Glutamatergic neuron (in vitro differentiated cells): ENCODE results near the gene LETM1. TPM values are rescaled to one million over a fixed set of nuclear protein-coding genes. Genes with fewer than 3 reads are reported as not detected.

Experiments used
- DNase-seq: peaks from one replicate; pipeline ENCODE4 v3.0.0; 2022
- H3K27ac Mint-ChIP-seq: one replicate; pipeline ENCODE4 v1.8.0; 2020; ENCODE audit warnings: mild to moderate bottlenecking, mixed read lengths, inconsistent platforms; ENCODE audit not compliant: unreplicated experiment
- H3K27me3 Mint-ChIP-seq: one replicate; pipeline ENCODE4 v1.8.0; 2020; ENCODE audit warnings: mild to moderate bottlenecking, moderate library complexity, mixed read lengths, inconsistent platforms; ENCODE audit not compliant: unreplicated experiment
- H3K36me3 Mint-ChIP-seq: one replicate; pipeline ENCODE4 v1.8.0; 2020; ENCODE audit warnings: mild to moderate bottlenecking, mixed read lengths, inconsistent platforms; ENCODE audit not compliant: unreplicated experiment
- H3K4me1 Mint-ChIP-seq: one replicate; pipeline ENCODE4 v1.8.0; 2020; ENCODE audit warnings: mild to moderate bottlenecking, low read depth, mixed read lengths, inconsistent platforms; ENCODE audit not compliant: unreplicated experiment
- H3K4me3 Mint-ChIP-seq: one replicate; pipeline ENCODE4 v1.8.0; 2020; ENCODE audit warnings: mild to moderate bottlenecking, mixed read lengths, inconsistent platforms; ENCODE audit not compliant: unreplicated experiment
- H3K9me3 Mint-ChIP-seq: one replicate; pipeline ENCODE4 v1.8.0; 2020; ENCODE audit warnings: mild to moderate bottlenecking, moderate library complexity, mixed read lengths, inconsistent platforms; ENCODE audit not compliant: unreplicated experiment
- total RNA-seq: library from RNA; stranded (reverse); fragmentation: NEBNext Ultra II Directional; extraction: Animal tissue kit (Norgen Biotek cat#: 25700); gene quantifications from one replicate; pipeline ENCODE4 v1.2.1, GENCODE V29; 2021; ENCODE audit not compliant: unreplicated experiment
- TF ChIP-seq, protein P1 (sequence below): fragments of 200-600 bp; sonication (generic); IDR thresholded peaks from one replicate; pipeline ENCODE4 v1.5.0; 2021; ENCODE audit not compliant: partially characterized antibody, unreplicated experiment

Gene LETM1
- total RNA-seq, 1 donor from 2014 or later: 48.5 TPM

GRCh38 chr4:1859389-1859753, 3.4 kb upstream of the LETM1 start:
- peaks cover 9% of the 10 kb centered on the region for H3K4me1 Mint-ChIP-seq
- H3K9me3 Mint-ChIP-seq: peaks cover 5% of the 10 kb centered on the region

GRCh38 chr4:1857931-1858330, 2.0 kb upstream of the LETM1 start:
- Mint-ChIP-seq H3K27me3 (peaks cover 13% of the 10 kb centered on the region), H3K4me1 (peaks cover 1% of the 10 kb centered on the region), H3K4me3 (no peak overlapping the region), H3K9me3 (peaks cover 2% of the 10 kb centered on the region), H3K27ac (no peak overlapping the region), H3K36me3 (no peaks in the 10 kb centered on the region)
- TF ChIP-seq, protein P1, sequence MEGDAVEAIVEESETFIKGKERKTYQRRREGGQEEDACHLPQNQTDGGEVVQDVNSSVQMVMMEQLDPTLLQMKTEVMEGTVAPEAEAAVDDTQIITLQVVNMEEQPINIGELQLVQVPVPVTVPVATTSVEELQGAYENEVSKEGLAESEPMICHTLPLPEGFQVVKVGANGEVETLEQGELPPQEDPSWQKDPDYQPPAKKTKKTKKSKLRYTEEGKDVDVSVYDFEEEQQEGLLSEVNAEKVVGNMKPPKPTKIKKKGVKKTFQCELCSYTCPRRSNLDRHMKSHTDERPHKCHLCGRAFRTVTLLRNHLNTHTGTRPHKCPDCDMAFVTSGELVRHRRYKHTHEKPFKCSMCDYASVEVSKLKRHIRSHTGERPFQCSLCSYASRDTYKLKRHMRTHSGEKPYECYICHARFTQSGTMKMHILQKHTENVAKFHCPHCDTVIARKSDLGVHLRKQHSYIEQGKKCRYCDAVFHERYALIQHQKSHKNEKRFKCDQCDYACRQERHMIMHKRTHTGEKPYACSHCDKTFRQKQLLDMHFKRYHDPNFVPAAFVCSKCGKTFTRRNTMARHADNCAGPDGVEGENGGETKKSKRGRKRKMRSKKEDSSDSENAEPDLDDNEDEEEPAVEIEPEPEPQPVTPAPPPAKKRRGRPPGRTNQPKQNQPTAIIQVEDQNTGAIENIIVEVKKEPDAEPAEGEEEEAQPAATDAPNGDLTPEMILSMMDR: no peak
- DNase-seq: no peak

More at GRCh38 chr4:1859389-1859753, 3.4 kb upstream of the LETM1 start:
- Mint-ChIP-seq H3K27me3 (peaks cover 19% of the 10 kb centered on the region), H3K27ac (no peak overlapping the region), H3K4me3 (no peak overlapping the region), H3K36me3 (no peaks in the 10 kb centered on the region)
- TF ChIP-seq, protein P1: no peak
- no peak for DNase-seq

DNA sequence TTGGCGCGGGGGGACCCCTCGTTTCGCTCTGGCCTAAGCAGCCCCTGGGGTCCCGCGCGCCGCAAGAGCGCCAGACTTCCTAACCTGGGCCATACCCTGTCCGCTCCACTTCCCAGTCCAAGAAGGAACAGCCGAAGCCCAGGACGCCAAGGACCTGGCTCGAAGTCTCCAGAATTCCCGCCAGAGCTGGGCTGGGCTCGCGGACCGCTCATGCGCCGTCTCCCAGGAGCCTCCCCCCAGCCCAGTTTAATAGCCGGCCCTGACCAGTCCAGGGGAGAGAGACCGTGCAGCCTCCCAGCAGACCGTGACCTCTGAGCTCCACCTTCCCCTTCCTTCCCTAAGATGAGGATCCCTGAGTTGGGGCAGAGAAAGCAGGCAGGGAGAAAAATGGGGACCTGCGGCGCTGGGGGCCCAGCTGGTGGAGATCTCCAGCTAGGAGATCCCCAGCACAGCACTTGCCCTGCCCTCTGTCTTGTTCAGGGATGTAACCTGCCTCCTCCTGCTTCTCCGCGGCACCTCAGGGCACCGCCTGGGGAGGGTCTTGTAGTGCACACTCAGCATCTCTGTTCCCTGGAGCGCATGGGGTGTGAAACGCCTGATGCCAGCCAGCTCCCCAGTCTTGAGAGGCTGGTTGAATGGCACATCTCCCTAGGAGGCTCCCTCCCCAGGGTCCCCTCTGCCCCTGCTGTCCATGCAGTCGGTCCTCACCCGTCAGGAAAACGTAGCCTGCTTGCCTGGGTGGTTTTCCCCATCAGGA, 1.2 kb upstream of the LETM1 start:
- no peaks in the 10 kb centered on the region for H3K4me1 Mint-ChIP-seq
- H3K4me3 Mint-ChIP-seq: peak overlapping the region; percentile 72
- H3K27ac Mint-ChIP-seq: no peak overlapping the region

GRCh38 chr4:1855333-1856070, 454 bp downstream of the LETM1 start:
- peaks cover 14% of the 10 kb centered on the region for H3K27me3 Mint-ChIP-seq
- H3K4me3 Mint-ChIP-seq: peak overlapping the region; percentile 84
- H3K9me3 Mint-ChIP-seq: peaks cover 2% of the 10 kb centered on the region
- TF ChIP-seq, protein P1: no peak
- DNase-seq: peak; percentile 48
- H3K27ac Mint-ChIP-seq: no peak overlapping the region
- peaks cover 2% of the 10 kb centered on the region for H3K4me1 Mint-ChIP-seq
- no peaks in the 10 kb centered on the region for H3K36me3 Mint-ChIP-seq

More for the DNA sequence above, 1.2 kb upstream of the LETM1 start:
- DNase-seq: no peak
- peaks cover 14% of the 10 kb centered on the region for H3K27me3 Mint-ChIP-seq
- TF ChIP-seq, protein P1: no peak
- H3K9me3 Mint-ChIP-seq: peaks cover 2% of the 10 kb centered on the region
- no peaks in the 10 kb centered on the region for H3K36me3 Mint-ChIP-seq

- TF ChIP-seq, protein P1: no peak
- Mint-ChIP-seq H3K36me3 (no peaks in the 10 kb centered on the region), H3K27me3 (peaks cover 14% of the 10 kb centered on the region), H3K27ac (no peak overlapping the region), H3K4me3 (peak overlapping the region; percentile 84), H3K4me1 (peaks cover 2% of the 10 kb centered on the region), H3K9me3 (peaks cover 2% of the 10 kb centered on the region)
- no peak for DNase-seq
Observed at GRCh38 chr4:1854752-1855151, 1.2 kb downstream of the LETM1 start.
